Measurements from ENCODE around the gene CDH22.

Gene CDH22

DNA sequence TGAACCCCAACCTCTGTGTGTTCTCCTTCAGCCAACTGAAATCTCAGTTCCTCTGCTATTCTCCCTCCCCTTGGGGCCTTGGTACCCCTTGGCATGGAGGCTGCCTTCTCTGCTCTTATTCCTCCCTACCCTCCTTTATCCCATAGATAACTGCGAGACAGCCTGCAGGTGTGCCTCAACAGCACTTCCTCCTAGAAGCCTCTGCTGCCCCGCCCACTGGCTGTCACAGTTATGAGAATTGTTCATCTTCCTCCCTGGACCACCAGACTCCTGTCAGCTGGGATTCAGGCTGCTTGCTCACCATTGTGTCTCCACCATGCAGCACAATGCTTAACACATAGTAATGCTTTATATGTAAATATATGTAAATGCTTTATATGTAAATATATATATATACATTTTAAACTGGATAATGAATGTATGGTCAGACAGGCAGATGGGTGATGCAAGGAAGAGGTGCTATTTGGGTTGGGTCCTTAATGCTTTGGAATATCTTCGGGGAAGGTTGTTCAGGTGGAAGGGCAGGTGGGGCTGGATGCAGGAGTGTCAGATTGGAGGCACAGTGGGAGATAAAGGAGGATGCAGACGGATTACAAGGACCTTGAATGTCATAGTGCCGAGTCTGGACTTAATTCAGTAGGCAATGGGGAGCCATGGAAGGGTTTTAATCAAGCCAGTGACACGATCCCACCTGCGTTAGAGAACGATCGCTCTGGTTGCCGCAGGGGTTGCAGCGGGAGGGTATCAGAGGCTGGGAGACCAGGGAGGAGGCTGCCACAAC is 4.9 kb downstream of the CDH22 start:
- no peaks in the 10 kb centered on the region for H3K4me1 ChIP-seq (ENCODE audit: insufficient read depth, low read length)
- H3K27ac ChIP-seq (ENCODE audit: low read length): no peak overlapping the region
- no peaks in the 10 kb centered on the region for H3K9me3 ChIP-seq (ENCODE audit: insufficient read depth, low read depth, low read length)
- no peaks in the 10 kb centered on the region for H3K36me3 ChIP-seq (ENCODE audit: insufficient read depth, low read depth, low read length)
- peaks cover 72% of the 10 kb centered on the region for H3K27me3 ChIP-seq (ENCODE audit: insufficient read depth, low read length)
- no peak overlapping the region for H3K4me3 ChIP-seq (ENCODE audit: low read length)
- no peak overlapping the region for H3K9ac ChIP-seq (ENCODE audit: low read depth, low read length)

DNA sequence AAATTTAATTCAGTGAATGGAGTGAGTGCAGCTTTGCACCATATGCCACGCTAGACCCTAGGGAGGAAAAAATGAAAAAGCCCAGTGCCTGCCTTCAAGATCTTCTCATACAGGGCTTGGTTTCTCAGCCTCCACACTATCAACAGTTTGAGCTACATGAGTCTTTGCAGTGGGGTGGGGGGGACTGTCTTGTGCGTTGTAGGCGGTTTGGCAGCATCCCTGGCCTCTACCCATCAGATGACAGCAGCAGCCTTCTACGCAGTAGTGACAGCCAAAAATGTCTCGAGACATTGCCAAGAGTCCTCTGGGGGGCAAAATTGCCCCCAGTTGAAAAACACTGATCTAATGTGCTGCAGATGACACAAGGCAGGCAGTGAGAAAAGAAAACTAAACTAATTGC is 6.2 kb downstream of the CDH22 start:
- no peak overlapping the region for H3K9ac ChIP-seq (ENCODE audit: low read depth, low read length)
- no peak overlapping the region for H3K27ac ChIP-seq (ENCODE audit: low read length)
- peaks cover 68% of the 10 kb centered on the region for H3K27me3 ChIP-seq (ENCODE audit: insufficient read depth, low read length)
- H3K36me3 ChIP-seq (ENCODE audit: insufficient read depth, low read depth, low read length): no peaks in the 10 kb centered on the region
- no peak overlapping the region for H3K4me3 ChIP-seq (ENCODE audit: low read length)
- H3K4me1 ChIP-seq (ENCODE audit: insufficient read depth, low read length): no peaks in the 10 kb centered on the region
- H3K9me3 ChIP-seq (ENCODE audit: insufficient read depth, low read depth, low read length): no peaks in the 10 kb centered on the region

DNA sequence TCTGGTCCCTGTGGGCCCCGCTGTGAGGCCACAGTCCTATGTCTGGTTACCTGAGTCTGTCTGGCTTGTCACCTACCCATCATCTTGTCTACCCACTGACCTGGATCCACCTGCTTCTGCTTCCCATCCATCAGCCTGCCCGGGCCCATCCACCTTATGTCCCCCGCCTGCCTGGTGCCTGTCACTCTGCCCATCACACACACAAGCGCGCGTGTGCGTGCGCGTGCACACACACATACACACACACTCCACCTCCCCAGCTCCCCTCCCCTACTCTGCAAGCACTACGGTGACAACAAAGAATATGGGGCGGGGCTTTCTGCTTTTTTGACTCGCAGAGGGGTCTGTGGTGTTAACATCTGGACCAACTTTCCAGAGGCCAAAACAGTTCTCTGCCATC is 8.0 kb downstream of the CDH22 start:
- Histone ChIP-seq H3K4me1 (ENCODE audit: insufficient read depth, low read length) (no peaks in the 10 kb centered on the region), H3K36me3 (ENCODE audit: insufficient read depth, low read depth, low read length) (no peaks in the 10 kb centered on the region), H3K9me3 (ENCODE audit: insufficient read depth, low read depth, low read length) (no peaks in the 10 kb centered on the region), H3K27ac (ENCODE audit: low read length) (no peak overlapping the region), H3K9ac (ENCODE audit: low read depth, low read length) (no peak overlapping the region), H3K4me3 (ENCODE audit: low read length) (no peak overlapping the region), H3K27me3 (ENCODE audit: insufficient read depth, low read length) (peaks cover 51% of the 10 kb centered on the region)

DNA sequence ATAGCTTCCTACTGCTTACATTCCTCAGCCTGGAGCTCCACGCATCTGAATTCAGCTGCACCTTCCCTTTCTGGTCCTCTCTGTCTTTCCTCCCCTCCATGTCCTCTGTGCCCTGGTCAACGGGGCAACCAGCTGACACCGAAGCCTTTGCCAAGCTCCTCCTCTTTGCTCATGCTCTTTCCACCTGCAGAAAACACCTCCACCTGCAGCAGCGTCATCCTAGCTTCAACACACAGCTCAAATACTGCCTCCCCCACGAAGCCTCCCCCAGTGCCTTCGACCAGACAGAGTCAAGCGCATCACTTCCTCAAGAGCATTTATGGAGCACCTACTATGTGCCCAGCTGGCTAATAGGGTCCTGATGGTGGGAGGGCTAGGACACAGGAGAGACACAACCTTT is 9.2 kb downstream of the CDH22 start:
- H3K4me1 ChIP-seq (ENCODE audit: insufficient read depth, low read length): no peaks in the 10 kb centered on the region; the same call in 1 of the 2 replicates
- H3K4me3 ChIP-seq (ENCODE audit: low read length): no peak overlapping the region
- H3K27ac ChIP-seq (ENCODE audit: low read length): no peak overlapping the region
- no peaks in the 10 kb centered on the region for H3K36me3 ChIP-seq (ENCODE audit: insufficient read depth, low read depth, low read length)
- H3K9ac ChIP-seq (ENCODE audit: low read depth, low read length): no peak overlapping the region
- H3K9me3 ChIP-seq (ENCODE audit: insufficient read depth, low read depth, low read length): no peaks in the 10 kb centered on the region
- peaks cover 46% of the 10 kb centered on the region for H3K27me3 ChIP-seq (ENCODE audit: insufficient read depth, low read length)

- Histone ChIP-seq H3K27me3 (ENCODE audit: insufficient read depth, low read length) (peaks cover 39% of the 10 kb centered on the region; the same call in 1 of the 2 replicates), H3K9me3 (ENCODE audit: insufficient read depth, low read depth, low read length) (no peaks in the 10 kb centered on the region), H3K4me1 (ENCODE audit: insufficient read depth, low read length) (no peaks in the 10 kb centered on the region; the same call in 1 of the 2 replicates), H3K27ac (ENCODE audit: low read length) (no peak overlapping the region), H3K9ac (ENCODE audit: low read depth, low read length) (no peak overlapping the region), H3K36me3 (ENCODE audit: insufficient read depth, low read depth, low read length) (no peaks in the 10 kb centered on the region), H3K4me3 (ENCODE audit: low read length) (no peak overlapping the region)
Measured at GRCh38 chr20:46298374-46298773, 9.9 kb downstream of the CDH22 start.

DNA sequence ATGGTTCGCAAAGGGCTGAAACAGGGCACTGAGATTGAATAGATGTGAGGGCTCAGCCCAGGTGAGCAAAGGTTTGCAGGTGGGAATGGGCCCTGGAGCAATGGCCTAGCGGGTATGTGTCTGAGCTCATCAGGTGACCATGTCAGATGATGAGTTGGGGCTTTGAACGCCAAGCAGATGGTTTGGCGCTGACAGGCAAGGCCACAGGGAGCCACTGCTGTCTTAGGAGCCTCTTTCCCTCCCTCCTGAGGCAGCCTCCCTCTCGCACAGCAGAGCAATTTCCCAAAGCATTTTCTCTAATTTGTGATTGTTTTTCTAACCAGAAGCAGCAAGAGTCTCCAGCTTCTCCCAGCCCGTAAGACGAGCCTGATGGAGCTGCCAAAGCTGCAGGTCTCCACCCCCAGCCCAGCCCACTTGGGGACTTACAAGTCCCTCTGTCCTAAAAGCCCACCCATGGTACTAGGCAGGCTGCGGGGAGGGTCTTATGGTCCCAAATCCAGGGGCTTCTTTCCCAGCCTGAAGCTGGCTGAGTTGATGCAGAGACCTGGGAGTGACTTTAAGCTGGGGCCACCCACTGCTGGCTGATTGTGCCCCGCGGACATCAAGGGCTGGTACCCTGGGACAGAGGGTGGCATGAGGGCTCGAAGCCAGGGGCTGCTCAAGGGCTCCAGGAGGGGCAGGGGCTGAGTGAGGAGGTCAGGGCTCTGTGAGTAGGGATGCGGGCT is 11.6 kb downstream of the CDH22 start:
- Histone ChIP-seq H3K9me3 (ENCODE audit: insufficient read depth, low read depth, low read length) (no peaks in the 10 kb centered on the region), H3K27ac (ENCODE audit: low read length) (no peak overlapping the region), H3K4me1 (ENCODE audit: insufficient read depth, low read length) (peaks cover 5% of the 10 kb centered on the region; the same call in 1 of the 2 replicates), H3K9ac (ENCODE audit: low read depth, low read length) (no peak overlapping the region), H3K36me3 (ENCODE audit: insufficient read depth, low read depth, low read length) (no peaks in the 10 kb centered on the region), H3K4me3 (ENCODE audit: low read length) (no peak overlapping the region), H3K27me3 (ENCODE audit: insufficient read depth, low read length) (peaks cover 33% of the 10 kb centered on the region; the same call in 1 of the 2 replicates)

- H3K4me1 ChIP-seq (ENCODE audit: insufficient read depth, low read length): peaks cover 5% of the 10 kb centered on the region; the same call in 1 of the 2 replicates
- no peaks in the 10 kb centered on the region for H3K9me3 ChIP-seq (ENCODE audit: insufficient read depth, low read depth, low read length)
- no peak overlapping the region for H3K4me3 ChIP-seq (ENCODE audit: low read length)
- H3K27ac ChIP-seq (ENCODE audit: low read length): no peak overlapping the region
- H3K27me3 ChIP-seq (ENCODE audit: insufficient read depth, low read length): peaks cover 23% of the 10 kb centered on the region; the same call in 1 of the 2 replicates
- no peaks in the 10 kb centered on the region for H3K36me3 ChIP-seq (ENCODE audit: insufficient read depth, low read depth, low read length)
- H3K9ac ChIP-seq (ENCODE audit: low read depth, low read length): no peak overlapping the region
Measured at GRCh38 chr20:46293084-46293483, 15.2 kb downstream of the CDH22 start.

- H3K4me3 ChIP-seq (ENCODE audit: low read length): no peak overlapping the region
- no peak overlapping the region for H3K27ac ChIP-seq (ENCODE audit: low read length)
- H3K36me3 ChIP-seq (ENCODE audit: insufficient read depth, low read depth, low read length): no peaks in the 10 kb centered on the region
- H3K9ac ChIP-seq (ENCODE audit: low read depth, low read length): no peak overlapping the region
- peaks cover 17% of the 10 kb centered on the region; the same call in 1 of the 2 replicates for H3K27me3 ChIP-seq (ENCODE audit: insufficient read depth, low read length)
- no peaks in the 10 kb centered on the region for H3K9me3 ChIP-seq (ENCODE audit: insufficient read depth, low read depth, low read length)
- H3K4me1 ChIP-seq (ENCODE audit: insufficient read depth, low read length): peaks cover 5% of the 10 kb centered on the region; the same call in 1 of the 2 replicates
Measured at GRCh38 chr20:46291401-46291800, 16.9 kb downstream of the CDH22 start.

- Histone ChIP-seq H3K4me3 (ENCODE audit: low read length) (no peak overlapping the region), H3K36me3 (ENCODE audit: insufficient read depth, low read depth, low read length) (no peaks in the 10 kb centered on the region), H3K9ac (ENCODE audit: low read depth, low read length) (no peak overlapping the region), H3K27me3 (ENCODE audit: insufficient read depth, low read length) (peaks cover 9% of the 10 kb centered on the region; the same call in 1 of the 2 replicates), H3K4me1 (ENCODE audit: insufficient read depth, low read length) (peaks cover 5% of the 10 kb centered on the region; the same call in 1 of the 2 replicates), H3K27ac (ENCODE audit: low read length) (no peak overlapping the region), H3K9me3 (ENCODE audit: insufficient read depth, low read depth, low read length) (no peaks in the 10 kb centered on the region)
Measured at GRCh38 chr20:46289432-46289831, 18.9 kb downstream of the CDH22 start.

- no peak overlapping the region for H3K9ac ChIP-seq (ENCODE audit: low read depth, low read length)
- no peaks in the 10 kb centered on the region for H3K9me3 ChIP-seq (ENCODE audit: insufficient read depth, low read depth, low read length)
- no peak overlapping the region for H3K27ac ChIP-seq (ENCODE audit: low read length)
- no peak overlapping the region for H3K4me3 ChIP-seq (ENCODE audit: low read length)
- H3K36me3 ChIP-seq (ENCODE audit: insufficient read depth, low read depth, low read length): no peaks in the 10 kb centered on the region
- no peaks in the 10 kb centered on the region for H3K4me1 ChIP-seq (ENCODE audit: insufficient read depth, low read length)
- peaks cover 5% of the 10 kb centered on the region; the same call in 1 of the 2 replicates for H3K27me3 ChIP-seq (ENCODE audit: insufficient read depth, low read length)
Measured at GRCh38 chr20:46286977-46287376, 21.3 kb downstream of the CDH22 start.

DNA sequence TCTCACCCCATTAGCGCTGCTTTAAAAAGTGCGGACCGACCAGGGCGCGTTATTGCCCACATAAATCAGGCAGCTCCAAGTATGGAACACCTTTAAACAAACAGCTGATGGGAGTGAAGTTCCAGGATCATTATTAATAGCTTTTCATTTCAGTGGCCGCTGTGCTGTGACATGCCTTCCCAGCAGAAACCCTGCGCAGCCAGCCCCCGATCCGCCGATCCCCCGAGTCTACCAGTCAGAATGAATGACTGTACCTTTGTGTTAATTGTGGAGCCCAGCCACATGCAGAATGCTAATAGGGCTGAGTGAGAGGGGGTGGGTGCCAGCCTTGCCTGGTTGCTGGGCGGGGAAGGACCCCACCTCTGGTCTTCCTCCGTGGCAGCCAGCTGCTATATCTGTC is 21.9 kb downstream of the CDH22 start:
- Histone ChIP-seq H3K9ac (ENCODE audit: low read depth, low read length) (no peak overlapping the region), H3K9me3 (ENCODE audit: insufficient read depth, low read depth, low read length) (no peaks in the 10 kb centered on the region), H3K27me3 (ENCODE audit: insufficient read depth, low read length) (no peaks in the 10 kb centered on the region; the same call in 1 of the 2 replicates), H3K4me1 (ENCODE audit: insufficient read depth, low read length) (no peaks in the 10 kb centered on the region), H3K36me3 (ENCODE audit: insufficient read depth, low read depth, low read length) (no peaks in the 10 kb centered on the region), H3K4me3 (ENCODE audit: low read length) (no peak overlapping the region), H3K27ac (ENCODE audit: low read length) (no peak overlapping the region)

DNA sequence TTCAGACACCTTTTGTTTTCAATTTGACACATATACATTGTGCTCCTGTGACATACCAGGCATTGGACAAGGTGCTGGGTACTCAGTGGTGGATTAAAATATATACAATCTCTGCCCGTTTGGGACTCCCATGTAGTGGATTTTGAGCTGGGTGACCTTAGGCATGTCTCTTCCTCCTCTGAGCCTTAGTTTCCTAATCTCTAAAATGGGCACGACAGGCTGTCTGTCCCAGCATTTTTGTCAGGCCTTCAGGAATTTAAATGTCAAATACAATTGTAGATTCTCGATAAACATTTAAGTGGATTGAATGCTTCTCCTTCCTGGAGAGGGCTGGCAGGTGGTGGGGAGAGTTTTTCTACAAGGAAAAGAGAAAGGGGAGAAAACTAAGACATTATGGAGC is 22.6 kb downstream of the CDH22 start:
- Histone ChIP-seq H3K36me3 (ENCODE audit: insufficient read depth, low read depth, low read length) (no peaks in the 10 kb centered on the region), H3K9ac (ENCODE audit: low read depth, low read length) (no peak overlapping the region), H3K27me3 (ENCODE audit: insufficient read depth, low read length) (no peaks in the 10 kb centered on the region; the same call in 1 of the 2 replicates), H3K27ac (ENCODE audit: low read length) (no peak overlapping the region), H3K4me3 (ENCODE audit: low read length) (no peak overlapping the region), H3K4me1 (ENCODE audit: insufficient read depth, low read length) (no peaks in the 10 kb centered on the region), H3K9me3 (ENCODE audit: insufficient read depth, low read depth, low read length) (no peaks in the 10 kb centered on the region)
